Osteoblast (primary cell): ENCODE results near the gene LRRC25. TPM values are rescaled to one million over a fixed set of nuclear protein-coding genes. Genes with fewer than 3 reads are reported as not detected.
"Not testable (repeated sequence)": the region's sequence is repeated elsewhere in the genome, so short reads cannot be mapped to it uniquely, and the experiment has no call there.

Source experiments
- DNase-seq: peaks from one replicate; pipeline ENCODE4 v3.0.0; 2011; ENCODE audit warnings: low spot score, mixed read lengths; ENCODE audit not compliant: insufficient read length; ENCODE audit errors: missing footprints
- H2AFZ ChIP-seq: 2 replicates; pipeline ENCODE4 v1.6.0; 2011; ENCODE audit warnings: mild to moderate bottlenecking, low read length
- H3K27ac ChIP-seq: 2 replicates; pipeline ENCODE4 v1.5.1; 2011; ENCODE audit warnings: mild to moderate bottlenecking, low read depth, low read length, moderate library complexity
- H3K27me3 ChIP-seq: 2 replicates; pipeline ENCODE4 v1.6.0; 2012; ENCODE audit warnings: mild to moderate bottlenecking, control low read depth, inconsistent platforms, low read length, moderate library complexity; ENCODE audit not compliant: insufficient read depth
- H3K36me3 ChIP-seq: 2 replicates; pipeline ENCODE4 v1.5.1; 2011; ENCODE audit warnings: mild to moderate bottlenecking, low read length, control low read depth, moderate library complexity; ENCODE audit not compliant: insufficient read depth
- H3K4me1 ChIP-seq: 2 replicates; pipeline ENCODE4 v1.5.1; 2011; ENCODE audit warnings: mild to moderate bottlenecking, low read length, control low read depth, moderate library complexity; ENCODE audit not compliant: insufficient read depth
- H3K4me2 ChIP-seq: 2 replicates; pipeline ENCODE4 v1.6.0; 2011; ENCODE audit warnings: mild to moderate bottlenecking, low read length; ENCODE audit not compliant: insufficient read depth
- H3K4me3 ChIP-seq: fragments of 200-600 bp; sonication (generic); 3 replicates; pipeline ENCODE4 v1.5.1; 2012; ENCODE audit warnings: mild to moderate bottlenecking, low read length, inconsistent platforms; ENCODE audit not compliant: insufficient read depth
- H3K79me2 ChIP-seq: 2 replicates; pipeline ENCODE4 v1.6.0; 2012; ENCODE audit warnings: mild to moderate bottlenecking, low read length, control low read depth, inconsistent platforms; ENCODE audit not compliant: insufficient read depth
- H3K9me3 ChIP-seq: 2 replicates; pipeline ENCODE4 v1.5.1; 2011; ENCODE audit warnings: low read depth, low read length, control low read depth
- H4K20me1 ChIP-seq: 2 replicates; pipeline ENCODE4 v1.6.0; 2012; ENCODE audit warnings: mild to moderate bottlenecking, low read length, control low read depth; ENCODE audit not compliant: insufficient read depth
- total RNA-seq: library from RNA; depleted of rRNA; stranded (reverse); fragments of >200 nt; gene quantifications from 2 replicates; pipeline ENCODE4 v1.2.3, GENCODE V29; 2012
- TF ChIP-seq, protein P1 (sequence below): IDR thresholded peaks from 2 replicates; pipeline ENCODE4 v1.5.1; 2011; ENCODE audit warnings: mild to moderate bottlenecking, low read depth, low read length, moderate library complexity; ENCODE audit errors: extremely low read depth

Gene LRRC25
- total RNA-seq, 1 donor: 1.1 TPM

GRCh38 chr19:18402455-18403248 is 5.2 kb upstream of the LRRC25 start:
- not testable (repeated sequence) for H3K9me3 ChIP-seq, H3K36me3 ChIP-seq, H4K20me1 ChIP-seq, DNase-seq, H3K4me2 ChIP-seq, H3K4me1 ChIP-seq, H2AFZ ChIP-seq, H3K4me3 ChIP-seq, H3K27ac ChIP-seq, H3K27me3 ChIP-seq, H3K79me2 ChIP-seq

GRCh38 chr19:18401580-18402112 is 4.2 kb upstream of the LRRC25 start:
- no peak overlapping the region for H3K27ac ChIP-seq
- peaks cover 15% of the 10 kb centered on the region for H3K4me1 ChIP-seq
- H3K9me3 ChIP-seq: no peaks in the 10 kb centered on the region
- no peak overlapping the region for H3K4me3 ChIP-seq
- DNase-seq: peak; percentile 83
- peaks cover 15% of the 10 kb centered on the region for H3K27me3 ChIP-seq
- H3K79me2 ChIP-seq: no peaks in the 10 kb centered on the region
- H3K4me2 ChIP-seq: no peak overlapping the region
- TF ChIP-seq, protein P1, sequence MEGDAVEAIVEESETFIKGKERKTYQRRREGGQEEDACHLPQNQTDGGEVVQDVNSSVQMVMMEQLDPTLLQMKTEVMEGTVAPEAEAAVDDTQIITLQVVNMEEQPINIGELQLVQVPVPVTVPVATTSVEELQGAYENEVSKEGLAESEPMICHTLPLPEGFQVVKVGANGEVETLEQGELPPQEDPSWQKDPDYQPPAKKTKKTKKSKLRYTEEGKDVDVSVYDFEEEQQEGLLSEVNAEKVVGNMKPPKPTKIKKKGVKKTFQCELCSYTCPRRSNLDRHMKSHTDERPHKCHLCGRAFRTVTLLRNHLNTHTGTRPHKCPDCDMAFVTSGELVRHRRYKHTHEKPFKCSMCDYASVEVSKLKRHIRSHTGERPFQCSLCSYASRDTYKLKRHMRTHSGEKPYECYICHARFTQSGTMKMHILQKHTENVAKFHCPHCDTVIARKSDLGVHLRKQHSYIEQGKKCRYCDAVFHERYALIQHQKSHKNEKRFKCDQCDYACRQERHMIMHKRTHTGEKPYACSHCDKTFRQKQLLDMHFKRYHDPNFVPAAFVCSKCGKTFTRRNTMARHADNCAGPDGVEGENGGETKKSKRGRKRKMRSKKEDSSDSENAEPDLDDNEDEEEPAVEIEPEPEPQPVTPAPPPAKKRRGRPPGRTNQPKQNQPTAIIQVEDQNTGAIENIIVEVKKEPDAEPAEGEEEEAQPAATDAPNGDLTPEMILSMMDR: peak; percentile 44
- no peak overlapping the region for H2AFZ ChIP-seq
- no peaks in the 10 kb centered on the region for H4K20me1 ChIP-seq
- no peaks in the 10 kb centered on the region for H3K36me3 ChIP-seq

DNA sequence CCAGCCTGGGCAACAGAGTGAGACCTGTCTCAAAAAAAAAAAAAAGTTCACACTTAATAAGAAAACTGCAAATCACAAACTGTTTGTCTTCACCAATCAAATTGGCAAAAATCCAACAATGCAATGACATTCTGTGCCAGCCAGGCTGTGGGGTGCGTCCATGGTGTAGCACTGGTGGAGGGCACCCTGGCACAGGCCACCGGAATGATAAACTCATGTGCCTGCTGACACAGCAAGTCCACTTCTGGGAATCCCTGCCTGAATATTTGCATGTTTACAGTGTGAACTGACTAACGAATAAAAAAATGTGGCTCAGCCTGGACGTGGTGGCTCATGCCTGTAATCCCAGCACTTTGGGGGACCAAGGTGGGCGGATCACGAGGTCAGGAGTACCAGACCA is 1.6 kb upstream of the LRRC25 start:
- peak overlapping the region; percentile 1 for H3K4me2 ChIP-seq
- peak; percentile 95 for DNase-seq

GRCh38 chr19:18396471-18397241 is 766 bp downstream of the LRRC25 start:
- H3K4me3 ChIP-seq: no peak overlapping the region
- H4K20me1 ChIP-seq: no peaks in the 10 kb centered on the region
- H3K4me2 ChIP-seq: no peak overlapping the region
- H3K36me3 ChIP-seq: no peaks in the 10 kb centered on the region
- TF ChIP-seq, protein P1: no peak
- no peaks in the 10 kb centered on the region for H3K79me2 ChIP-seq
- peaks cover 17% of the 10 kb centered on the region for H3K27me3 ChIP-seq
- H3K27ac ChIP-seq: no peak overlapping the region
- H2AFZ ChIP-seq: no peak overlapping the region
- H3K9me3 ChIP-seq: no peaks in the 10 kb centered on the region
- H3K4me1 ChIP-seq: peaks cover 19% of the 10 kb centered on the region
- DNase-seq: peak; percentile 26

More for the DNA sequence above, 1.6 kb upstream of the LRRC25 start:
- Histone ChIP-seq H3K36me3 (no peaks in the 10 kb centered on the region), H3K4me3 (no peak overlapping the region), H3K4me1 (peaks cover 15% of the 10 kb centered on the region), H3K9me3 (no peaks in the 10 kb centered on the region), H4K20me1 (no peaks in the 10 kb centered on the region), H3K27ac (no peak overlapping the region), H3K79me2 (no peaks in the 10 kb centered on the region), H3K27me3 (peaks cover 17% of the 10 kb centered on the region), H2AFZ (no peak overlapping the region)
- TF ChIP-seq, protein P1: no peak
